Superior temporal gyrus (tissue), 1 donor: ENCODE data around the gene LMAN2.
"Not testable (repeated sequence)": the region's sequence is repeated elsewhere in the genome, so short reads cannot be mapped to it uniquely, and the experiment has no call there.

Experiments
- DNase-seq: peaks from one replicate; pipeline ENCODE4 v3.0.0-alpha.2; 2016; ENCODE audit errors: extremely low spot score

The LMAN2 gene

DNA sequence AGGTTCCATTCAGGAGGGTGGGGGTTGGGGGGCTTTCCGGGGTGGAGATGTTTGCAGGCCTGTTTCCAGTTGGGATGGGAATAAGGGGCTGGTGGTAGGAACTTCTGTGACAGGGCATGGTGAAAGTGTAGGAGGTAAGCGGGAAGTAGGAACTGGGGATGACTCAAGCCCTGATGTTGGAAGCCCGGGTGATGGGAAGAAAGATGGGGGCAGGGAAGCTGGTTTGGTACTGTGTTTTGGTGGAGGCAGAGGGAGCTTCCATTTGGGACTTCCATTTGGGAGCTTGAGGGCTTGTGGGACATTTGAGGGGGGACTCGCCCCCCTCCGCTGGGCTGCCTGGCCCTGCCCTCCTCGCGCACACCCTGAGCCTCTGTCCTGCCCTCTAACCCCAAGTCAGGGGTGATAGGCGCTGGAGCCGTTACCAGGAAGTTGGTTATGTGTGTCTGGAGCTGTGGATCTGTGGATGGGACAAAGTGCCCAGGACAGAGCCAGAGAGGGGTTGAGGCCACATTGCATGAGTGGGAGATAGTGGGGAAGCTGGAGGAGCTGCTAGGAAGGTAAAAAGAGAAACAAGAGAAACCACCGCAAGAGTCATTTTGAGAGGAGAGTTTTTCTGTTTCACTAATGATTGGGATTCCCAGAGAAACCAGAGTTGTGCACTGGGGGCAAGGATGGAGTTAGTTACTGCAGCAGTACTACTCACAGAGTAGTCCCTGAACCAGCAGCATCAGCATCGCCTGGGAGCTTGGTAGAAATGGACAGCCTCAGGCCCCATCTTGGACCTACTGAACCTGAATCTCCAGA, 12.9 kb upstream of the LMAN2 start:
- DNase-seq = no peak

DNA sequence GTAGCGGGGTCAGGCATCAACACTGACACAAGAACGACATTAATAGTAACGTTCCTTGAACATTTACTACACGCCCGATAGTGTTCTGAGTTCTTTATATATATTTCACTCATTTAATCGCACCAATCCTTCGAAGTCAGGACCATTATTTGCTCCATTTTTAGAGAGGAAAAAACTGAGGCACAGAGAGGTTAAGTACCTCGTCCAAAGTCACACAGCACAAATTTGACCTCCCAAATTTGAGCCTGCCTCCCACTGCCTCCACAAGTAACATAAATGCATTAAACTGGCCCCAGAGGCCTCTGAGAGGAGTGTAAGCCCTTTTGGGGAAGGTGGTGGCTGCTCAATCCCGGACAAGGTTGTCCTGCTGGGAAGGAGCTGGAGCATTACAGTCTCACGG, 12.1 kb upstream of the LMAN2 start:
- DNase-seq = no peak

GRCh38 chr5:177362610-177363507, 11.4 kb upstream of the LMAN2 start:
- no peak for DNase-seq

GRCh38 chr5:177362292-177362609, 10.8 kb upstream of the LMAN2 start:
- no peak for DNase-seq

DNA sequence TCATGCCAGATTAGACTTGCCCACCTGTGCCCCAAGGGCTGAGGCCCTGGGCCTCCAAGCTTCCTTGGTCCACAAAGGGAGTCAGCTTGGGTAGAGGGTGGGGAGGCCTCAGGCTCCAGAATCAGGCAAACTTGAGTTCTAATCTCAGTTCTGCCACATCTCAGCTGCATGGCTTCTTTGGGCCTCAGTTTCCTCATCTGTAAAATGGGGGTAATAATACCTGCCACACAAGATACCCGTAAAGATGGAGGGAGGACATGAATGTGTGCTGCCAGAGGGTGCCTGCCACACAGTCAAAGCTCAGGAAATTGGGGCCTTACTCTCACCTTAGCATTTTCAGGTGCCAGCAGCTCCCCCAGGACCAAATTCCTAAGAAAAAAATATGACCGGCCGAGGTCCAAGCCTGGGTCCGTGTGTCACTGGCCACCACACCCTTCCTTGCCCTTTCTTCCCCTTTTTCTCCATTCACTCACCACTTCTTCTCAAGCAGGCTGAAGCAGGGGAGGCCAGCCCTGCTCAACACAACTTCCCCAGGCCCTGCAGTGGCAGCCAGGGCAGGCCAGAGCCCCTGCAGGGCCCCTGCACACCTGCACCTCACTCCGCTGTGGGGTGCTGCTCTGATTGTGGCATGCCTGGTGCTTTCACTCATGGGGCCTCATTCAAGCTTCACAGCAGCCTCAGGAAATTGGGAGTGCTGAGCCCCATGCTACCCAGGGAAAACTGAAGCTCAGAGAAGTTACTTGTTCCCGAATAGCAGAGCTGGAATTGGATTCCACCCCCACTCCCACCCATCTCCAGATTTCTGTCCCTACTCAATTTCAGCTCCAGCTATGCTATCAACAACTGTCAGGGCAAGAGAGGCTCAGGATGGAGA, 10.2 kb upstream of the LMAN2 start:
- no peak for DNase-seq

- not testable (repeated sequence) for DNase-seq
These were observed 9.3 kb upstream of the LMAN2 start for GRCh38 chr5:177360740-177361139.

DNA sequence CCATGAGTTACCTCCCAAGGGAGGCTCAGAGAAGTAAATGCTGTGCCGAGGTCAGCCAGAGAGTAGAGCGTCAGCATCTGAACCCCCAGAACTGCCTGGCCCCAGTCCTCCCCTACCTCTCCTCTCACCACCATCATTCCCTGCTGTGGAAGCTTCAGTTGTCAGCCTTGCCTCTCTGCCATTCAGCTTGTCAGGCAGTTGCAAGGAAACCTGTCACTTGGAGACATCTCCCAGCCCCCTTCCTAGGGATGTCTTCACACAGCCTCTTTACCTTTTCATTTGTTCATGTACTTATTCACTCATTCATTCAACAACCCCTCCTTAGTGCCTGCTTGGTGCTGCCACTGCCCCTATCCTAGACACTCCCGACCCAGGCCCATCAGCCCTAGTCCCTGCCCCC, 8.4 kb upstream of the LMAN2 start:
- no peak for DNase-seq

- DNase-seq = no peak
These were observed 8.0 kb upstream of the LMAN2 start for GRCh38 chr5:177359451-177359851.

- no peak for DNase-seq
These were observed 6.9 kb upstream of the LMAN2 start for GRCh38 chr5:177358370-177358819.

GRCh38 chr5:177357459-177358351, 6.2 kb upstream of the LMAN2 start, which contains the start of gene RGS14:
RGS14 (plus strand) TSS chr5:177357924; CDS start chr5:177358025, 101 bp downstream.
- peak; percentile 30 for DNase-seq

DNA sequence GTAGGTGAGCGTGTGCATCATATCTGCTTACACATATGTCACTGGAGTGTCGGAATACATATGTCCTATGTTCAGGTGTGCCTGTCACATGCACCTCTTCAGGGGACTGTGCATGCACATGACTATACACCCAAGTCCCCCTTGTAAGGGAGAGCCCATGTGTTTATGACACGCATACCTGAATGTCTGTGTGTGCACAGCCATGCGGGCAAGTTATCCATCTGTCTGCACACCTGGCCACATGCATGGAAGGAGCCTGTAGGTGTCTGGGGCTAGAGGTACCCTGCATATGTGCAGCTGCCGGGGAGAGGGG, 5.6 kb upstream of the LMAN2 start:
- no peak for DNase-seq

DNA sequence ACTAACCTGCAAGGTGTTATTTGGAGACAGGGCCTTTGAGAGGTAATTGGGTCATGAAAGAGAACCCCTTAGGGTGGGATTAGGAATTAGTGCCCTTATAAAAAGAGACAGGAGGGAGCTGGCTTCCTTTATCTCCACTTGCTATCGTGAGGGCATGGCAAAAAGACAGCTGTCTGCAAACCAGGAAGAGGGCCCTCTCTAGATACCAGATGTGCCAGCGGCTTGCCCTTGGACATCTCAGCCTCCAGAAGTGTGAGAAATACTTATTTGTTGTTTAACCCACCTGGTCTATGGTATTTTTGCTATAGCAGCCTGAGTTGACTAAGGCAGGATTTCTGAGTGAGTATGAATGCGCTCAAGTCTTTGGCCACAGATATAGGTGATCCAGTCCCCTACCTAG, 5.3 kb upstream of the LMAN2 start:
- DNase-seq = no peak

DNA sequence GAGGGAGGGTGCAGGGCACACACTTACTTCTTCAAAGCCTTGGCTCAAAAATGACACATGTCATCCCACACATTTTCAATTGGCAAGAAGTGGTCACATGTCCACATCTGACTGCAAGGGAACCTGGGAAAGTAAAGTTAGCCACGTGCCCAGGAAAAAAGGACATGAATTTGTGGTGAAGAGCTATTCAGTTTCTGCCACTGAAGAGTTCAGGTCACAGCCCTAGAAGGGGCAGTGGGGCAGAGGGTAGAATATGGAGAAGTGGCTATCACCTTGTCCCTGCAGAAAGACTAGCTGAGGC, 4.3 kb upstream of the LMAN2 start:
- DNase-seq = no peak

GRCh38 chr5:177355162-177355867, 3.8 kb upstream of the LMAN2 start:
- no peak for DNase-seq

DNA sequence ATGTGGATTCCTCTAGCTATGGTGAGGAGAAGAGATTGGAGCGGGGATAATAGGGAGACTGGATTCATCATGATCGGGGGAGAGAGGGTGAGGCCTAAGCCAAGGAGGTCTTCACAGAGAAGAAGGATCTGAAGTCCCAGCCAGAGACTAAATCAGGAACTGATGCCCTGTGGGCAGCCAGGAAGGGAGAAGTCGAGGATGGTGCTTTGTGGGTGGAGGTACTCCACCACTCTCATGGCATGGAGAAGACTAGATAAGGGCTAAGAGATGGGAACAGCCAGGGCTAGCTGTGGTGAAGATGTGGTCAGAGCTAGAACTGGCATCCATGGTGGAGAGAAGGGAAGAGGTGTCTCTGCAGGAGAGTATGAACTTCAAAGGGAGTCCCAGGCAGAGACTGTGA, 3.2 kb upstream of the LMAN2 start:
- DNase-seq = no peak

DNA sequence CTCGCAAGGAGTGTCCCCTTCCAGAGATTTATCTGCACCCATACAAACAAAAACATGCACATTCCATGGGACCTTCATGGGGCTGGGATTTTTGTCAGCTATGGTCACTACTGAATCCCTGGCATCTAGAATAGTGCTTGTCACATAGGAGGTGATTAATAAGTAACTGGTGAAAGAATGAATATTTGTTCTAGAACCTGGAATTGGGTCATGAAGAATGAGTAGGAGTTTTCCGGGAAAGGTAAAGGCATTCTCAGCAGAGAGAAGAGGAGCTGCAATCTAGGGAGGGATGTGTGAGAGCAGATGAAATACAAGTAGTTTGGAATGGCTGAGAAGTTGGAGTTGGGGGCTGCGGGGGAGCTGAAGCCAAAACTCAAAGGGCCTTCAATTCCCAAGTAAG, 2.8 kb upstream of the LMAN2 start:
- no peak for DNase-seq

- no peak for DNase-seq
These were observed 1.6 kb upstream of the LMAN2 start for GRCh38 chr5:177353093-177353492.

GRCh38 chr5:177350776-177351391, 584 bp downstream of the LMAN2 start:
- no peak for DNase-seq

- no peak for DNase-seq
These were observed 1.7 kb downstream of the LMAN2 start for GRCh38 chr5:177349762-177350161.

GRCh38 chr5:177349362-177349647, 2.2 kb downstream of the LMAN2 start:
- no peak for DNase-seq
